Naive thymus-derived CD4-positive, alpha-beta T cell (primary cell): ENCODE results near the gene FAM241A. TPM values are rescaled to one million over a fixed set of nuclear protein-coding genes. Genes with fewer than 3 reads are reported as not detected.

Source experiments
- ATAC-seq: fragments of 150-1000 bp; cut with Tn5 transposase; 2 replicates; pipeline ENCODE4 v1.10.0; 2021; ENCODE audit warnings: mild to moderate bottlenecking, moderate library complexity
- CTCF ChIA-PET: fragments of 350-600 bp; sonication (Branson Sonifier 250); formaldehyde crosslinking; loops from one replicate; lab custom pipeline; 2021; ENCODE audit warnings: antibody characterized with exemption; lab: Charles Lee
- POLR2A ChIA-PET: fragments of 350-600 bp; sonication (Branson Sonifier 250); formaldehyde crosslinking; loops from one replicate; lab custom pipeline; 2021; ENCODE audit warnings: antibody characterized with exemption, inconsistent platforms; lab: Charles Lee
- DNase-seq, 9 donors: peaks; one replicate each; pipeline versions ENCODE4 v3.0.0 to v3.0.0-alpha.2; 2020 to 2022; ENCODE audit warnings: mixed read lengths in 1 of 9
- H3K27ac ChIP-seq: one replicate; pipeline ENCODE4 v1.7.0; 2013; ENCODE audit warnings: mild to moderate bottlenecking, low read depth, low read length, moderate library complexity
- H3K27me3 ChIP-seq, 2 donors: one replicate each; pipeline ENCODE4 v1.7.0; 2013; ENCODE audit warnings: low read length in 2 of 2, mild to moderate bottlenecking in 2 of 2, moderate library complexity in 2 of 2; ENCODE audit not compliant: control insufficient read depth in 2 of 2, insufficient read depth in 2 of 2
- H3K36me3 ChIP-seq, 3 experiments: 1 replicate in 2 of 3; 2 replicates in 1 of 3; pipeline ENCODE4 v1.7.0; 2013; ENCODE audit warnings: low read length in 3 of 3, mild to moderate bottlenecking in 3 of 3, moderate library complexity in 1 of 3; ENCODE audit not compliant: insufficient read depth in 3 of 3, control insufficient read depth in 2 of 3
- H3K4me1 ChIP-seq, 2 donors: one replicate each; pipeline ENCODE4 v1.7.0; 2013; ENCODE audit warnings: low read length in 2 of 2, mild to moderate bottlenecking in 2 of 2, moderate library complexity in 1 of 2; ENCODE audit not compliant: control insufficient read depth in 2 of 2, insufficient read depth in 2 of 2
- H3K4me3 ChIP-seq: 2 replicates; pipeline ENCODE4 v1.7.0; 2013; ENCODE audit warnings: mild to moderate bottlenecking, low read length
- H3K9me3 ChIP-seq, 3 experiments: 1 replicate in 2 of 3; 2 replicates in 1 of 3; pipeline ENCODE4 v1.7.0; 2013; ENCODE audit warnings: low read length in 3 of 3; ENCODE audit not compliant: control insufficient read depth in 2 of 3
- H3K27ac Mint-ChIP-seq, 9 donors: one replicate each; pipeline ENCODE4 v1.8.0; 2020 to 2022; ENCODE audit warnings: mixed read lengths in 9 of 9, mild to moderate bottlenecking in 8 of 9, moderate library complexity in 5 of 9, inconsistent platforms in 2 of 9
- H3K27me3 Mint-ChIP-seq, 5 donors: one replicate each; pipeline ENCODE4 v1.8.0; 2021 to 2022; ENCODE audit warnings: mixed read lengths in 5 of 5, mild to moderate bottlenecking in 1 of 5
- H3K36me3 Mint-ChIP-seq, 5 donors: one replicate each; pipeline ENCODE4 v1.8.0; 2020 to 2022; ENCODE audit warnings: mixed read lengths in 5 of 5, mild to moderate bottlenecking in 3 of 5, inconsistent platforms in 1 of 5
- H3K4me1 Mint-ChIP-seq, 7 donors: one replicate each; pipeline ENCODE4 v1.8.0; 2020 to 2022; ENCODE audit warnings: mixed read lengths in 7 of 7, mild to moderate bottlenecking in 3 of 7, inconsistent platforms in 1 of 7
- H3K4me3 Mint-ChIP-seq, 10 donors: one replicate each; pipeline ENCODE4 v1.8.0; 2020 to 2022; ENCODE audit warnings: mild to moderate bottlenecking in 10 of 10, mixed read lengths in 10 of 10, moderate library complexity in 6 of 10, inconsistent platforms in 2 of 10
- H3K9me3 Mint-ChIP-seq, 11 donors: one replicate each; pipeline ENCODE4 v1.8.0; 2020 to 2022; ENCODE audit warnings: mixed read lengths in 11 of 11, mild to moderate bottlenecking in 4 of 11, inconsistent platforms in 1 of 11, moderate library complexity in 1 of 11
- intact Hi-C, 2 donors: fragments of 100-400 bp; cut with micrococcal nuclease; formaldehyde crosslinking; loops; one replicate each; pipeline ENCODE4 v1.15.1; 2023
- polyA plus RNA-seq, 2 donors: library from polyadenylated mRNA; unstranded; fragments of 300-500 nt; fragmentation: Illumina TruSeq; gene quantifications; one replicate each; pipeline ENCODE4 v1.2.3, GENCODE V29; 2021
- total RNA-seq, 6 experiments: library from RNA in 5 of 6; stranded (reverse) in 5 of 6; gene quantifications; 1 replicate in 5 of 6; 2 replicates in 1 of 6; pipeline ENCODE4 v1.2.3 and lab custom pipeline; 2021 to 2026

Gene FAM241A
- total and polyA plus RNA-seq, 7 experiments from 2014 or later, result 1.2 to 2.4 (median 2.0) TPM

- Mint-ChIP-seq H3K9me3 (no peaks in the 10 kb centered on the region), H3K27ac (peak overlapping the region in 8 of 9 donors; percentile 18 to 89 (median 70)), H3K4me3 (peak overlapping the region in 5 of 10 donors; percentile 4 to 73 (median 69)), H3K36me3 (peaks cover 0 to 12% (median 0%) of the 10 kb centered on the region in 5 donors), H3K4me1 (peaks cover 25 to 54% (median 44%) of the 10 kb centered on the region in 7 donors), H3K27me3 (no peaks in the 10 kb centered on the region)
- Histone ChIP-seq H3K9me3 (no peaks in the 10 kb centered on the region), H3K4me3 (no peak overlapping the region), H3K36me3 (no peaks in the 10 kb centered on the region), H3K27me3 (no peaks in the 10 kb centered on the region), H3K4me1 (peaks cover 0 to 17% of the 10 kb centered on the region in 2 donors), H3K27ac (no peak overlapping the region)
- DNase-seq (no peak), ATAC-seq (no peak)
- ChIA-PET POLR2A (interaction anchor here (1.5 kb wide), 1 partner anchor 35 kb away, joined by 5 read pairs; no protein-coding TSS in a partner anchor), CTCF (interaction anchor here (0.7 to 1.2 kb wide), 2 partner anchors 27 to 116 kb away, joined by 3 read pairs; no protein-coding TSS in a partner anchor)
- intact Hi-C loops, result loop anchor here (1.0 to 5.0 kb wide), 2 partner anchors 35 to 37 kb away; partner anchors contain the start of gene FAM241A (in 2 of the 2)
These were observed 37.4 kb downstream of the FAM241A start for GRCh38 chr4:112182604-112183003.

- no peaks in the 10 kb centered on the region for H3K27me3 Mint-ChIP-seq
- H3K27me3 ChIP-seq, result no peaks in the 10 kb centered on the region
- H3K4me3 Mint-ChIP-seq, result peak overlapping the region in 8 of 10 donors; percentile 23 to 73 (median 67)
- ChIA-PET CTCF (no interaction called here), POLR2A (no interaction called here)
- H3K9me3 Mint-ChIP-seq, result no peaks in the 10 kb centered on the region
- H3K4me3 ChIP-seq, result no peak overlapping the region
- intact Hi-C loops, result loop anchor here (1.0 to 5.0 kb wide), 2 partner anchors 36 to 38 kb away; partner anchors contain the start of gene FAM241A (in 2 of the 2)
- H3K4me1 ChIP-seq, result peaks cover 0 to 17% of the 10 kb centered on the region in 2 donors
- peak in 7 of 9 donors; percentile 19 to 72 (median 55) for DNase-seq
- peak overlapping the region; percentile 57 for H3K27ac ChIP-seq
- H3K27ac Mint-ChIP-seq, result peak overlapping the region in 8 of 9 donors; percentile 3 to 89 (median 28)
- ATAC-seq, result peak; percentile 82
- H3K36me3 ChIP-seq, result no peaks in the 10 kb centered on the region
- peaks cover 0 to 16% (median 0%) of the 10 kb centered on the region in 5 donors for H3K36me3 Mint-ChIP-seq
- peaks cover 25 to 54% (median 44%) of the 10 kb centered on the region in 7 donors for H3K4me1 Mint-ChIP-seq
- no peaks in the 10 kb centered on the region for H3K9me3 ChIP-seq
These were observed 38.0 kb downstream of the FAM241A start for GRCh38 chr4:112183252-112183651.

GRCh38 chr4:112184438-112184837 is 39.2 kb downstream of the FAM241A start:
- Mint-ChIP-seq H3K9me3 (no peaks in the 10 kb centered on the region), H3K4me3 (no peak overlapping the region), H3K27me3 (no peaks in the 10 kb centered on the region), H3K27ac (peak overlapping the region in 2 of 9 donors; percentile 47 to 89), H3K36me3 (peaks cover 0 to 16% (median 0%) of the 10 kb centered on the region in 5 donors), H3K4me1 (peaks cover 20 to 47% (median 37%) of the 10 kb centered on the region in 7 donors)
- no peak overlapping the region for H3K27ac ChIP-seq
- intact Hi-C loops, result loop anchor here in 1 of 2 donors (5.0 kb wide), 1 partner anchor 37 kb away; the partner anchor contains the start of gene FAM241A
- POLR2A ChIA-PET, result no interaction called here
- no peaks in the 10 kb centered on the region for H3K36me3 ChIP-seq
- no peaks in the 10 kb centered on the region for H3K27me3 ChIP-seq
- no peak overlapping the region for H3K4me3 ChIP-seq
- DNase-seq (no peak), ATAC-seq (no peak)
- H3K4me1 ChIP-seq, result peaks cover 0 to 17% of the 10 kb centered on the region in 2 donors
- H3K9me3 ChIP-seq, result no peaks in the 10 kb centered on the region
- CTCF ChIA-PET, result interaction anchor here (1.2 kb wide), 1 partner anchor 118 kb away, joined by 3 read pairs; no protein-coding TSS in a partner anchor

GRCh38 chr4:112185334-112185733 is 40.1 kb downstream of the FAM241A start:
- CTCF ChIA-PET, result interaction anchor here (1.2 kb wide), 1 partner anchor 117 kb away, joined by 3 read pairs; no protein-coding TSS in a partner anchor
- Mint-ChIP-seq H3K4me3 (no peak overlapping the region), H3K27ac (peak overlapping the region in 1 of 9 donors; percentile 38), H3K9me3 (no peaks in the 10 kb centered on the region), H3K27me3 (no peaks in the 10 kb centered on the region), H3K36me3 (peaks cover 0 to 20% (median 0%) of the 10 kb centered on the region in 5 donors), H3K4me1 (peaks cover 20 to 46% (median 37%) of the 10 kb centered on the region in 7 donors)
- DNase-seq (no peak), ATAC-seq (no peak)
- Histone ChIP-seq H3K9me3 (no peaks in the 10 kb centered on the region), H3K4me1 (peaks cover 0 to 17% of the 10 kb centered on the region in 2 donors), H3K4me3 (no peak overlapping the region), H3K36me3 (no peaks in the 10 kb centered on the region), H3K27me3 (no peaks in the 10 kb centered on the region), H3K27ac (no peak overlapping the region)
- intact Hi-C loops, result no loop called here
- POLR2A ChIA-PET, result no interaction called here

GRCh38 chr4:112185740-112186670 is 40.8 kb downstream of the FAM241A start:
- ATAC-seq (peak; percentile 47), DNase-seq (no peak)
- POLR2A ChIA-PET, result no interaction called here
- Mint-ChIP-seq H3K9me3 (no peaks in the 10 kb centered on the region), H3K4me1 (peaks cover 20 to 41% (median 32%) of the 10 kb centered on the region in 7 donors), H3K36me3 (peaks cover 0 to 23% (median 3%) of the 10 kb centered on the region in 5 donors), H3K4me3 (no peak overlapping the region), H3K27me3 (no peaks in the 10 kb centered on the region), H3K27ac (no peak overlapping the region)
- peaks cover 0 to 17% of the 10 kb centered on the region in 2 donors for H3K4me1 ChIP-seq
- CTCF ChIA-PET, result no interaction called here
- H3K27me3 ChIP-seq, result no peaks in the 10 kb centered on the region
- intact Hi-C loops, result no loop called here
- H3K36me3 ChIP-seq, result no peaks in the 10 kb centered on the region
- no peaks in the 10 kb centered on the region for H3K9me3 ChIP-seq
- no peak overlapping the region for H3K4me3 ChIP-seq
- no peak overlapping the region for H3K27ac ChIP-seq

GRCh38 chr4:112189754-112190153 is 44.5 kb downstream of the FAM241A start:
- intact Hi-C loops, result loop anchor here in 1 of 2 donors (1.0 kb wide), 1 partner anchor 90 kb away; no protein-coding TSS in a partner anchor
- no peaks in the 10 kb centered on the region for H3K9me3 ChIP-seq
- DNase-seq (no peak), ATAC-seq (no peak)
- H3K4me3 ChIP-seq, result no peak overlapping the region
- Mint-ChIP-seq H3K4me3 (no peak overlapping the region), H3K27me3 (no peaks in the 10 kb centered on the region), H3K4me1 (peaks cover 0 to 8% (median 0%) of the 10 kb centered on the region in 7 donors), H3K27ac (no peak overlapping the region), H3K9me3 (no peaks in the 10 kb centered on the region), H3K36me3 (peaks cover 0 to 23% (median 7%) of the 10 kb centered on the region in 5 donors)
- CTCF ChIA-PET, result interaction anchor here (0.6 kb wide), 3 partner anchors 31 to 316 kb away, joined by 3 to 4 read pairs (median 3); no protein-coding TSS in a partner anchor
- POLR2A ChIA-PET, result no interaction called here
- H3K4me1 ChIP-seq, result no peaks in the 10 kb centered on the region
- H3K27me3 ChIP-seq, result no peaks in the 10 kb centered on the region
- H3K36me3 ChIP-seq, result no peaks in the 10 kb centered on the region
- H3K27ac ChIP-seq, result no peak overlapping the region
